T-cell (primary cell): ENCODE results near the gene OR2B2. TPM values are rescaled to one million over a fixed set of nuclear protein-coding genes. Genes with fewer than 3 reads are reported as not detected.
"Not testable (repeated sequence)": the region's sequence is repeated elsewhere in the genome, so short reads cannot be mapped to it uniquely, and the experiment has no call there.

ENCODE experiments used
- ATAC-seq, 4 experiments: fragments of 200-7000 bp in 3 of 4; fragments of 150-1000 bp in 1 of 4; cut with Tn5 transposase; replicated peaks in 1 of 4; 1 replicate in 3 of 4; 2 replicates in 1 of 4; pipeline ENCODE4 v1.10.0; 2021; ENCODE audit warnings: moderate library complexity in 3 of 4, mild to moderate bottlenecking in 2 of 4, moderate number of reproducible peaks in 1 of 4
- CTCF ChIA-PET, 2 donors: fragments of 300-600 bp; sonication (Branson Sonifier 250); formaldehyde crosslinking; loops; one replicate each; lab custom pipeline; 2022; ENCODE audit warnings: antibody characterized with exemption in 2 of 2; lab: Charles Lee
- POLR2A ChIA-PET, 2 donors: fragments of 300-600 bp; sonication (Branson Sonifier 250); formaldehyde crosslinking; loops; one replicate each; lab custom pipeline; 2022; ENCODE audit warnings: antibody characterized with exemption in 2 of 2; lab: Charles Lee
- DNase-seq, 35 experiments: peaks; one replicate each; pipeline versions ENCODE4 v3.0.0 to v3.0.0-alpha.2; 2013 to 2023
- H3K27ac ChIP-seq: one replicate; pipeline ENCODE4 v1.5.1; 2013; ENCODE audit warnings: low read length
- H3K27me3 ChIP-seq, 2 experiments: replicated peaks in 1 of 2; 1 replicate in 1 of 2; 2 replicates in 1 of 2; pipeline versions ENCODE4 v1.6.1 to v1.7.0; 2013; ENCODE audit warnings: low read length in 1 of 2, mixed read lengths in 1 of 2; ENCODE audit not compliant: control insufficient read depth in 2 of 2, insufficient read depth in 2 of 2; ENCODE audit errors: extremely low read depth in 1 of 2
- H3K36me3 ChIP-seq, 2 donors: 1 replicate in 1 of 2; 2 replicates in 1 of 2; pipeline versions ENCODE4 v1.6.1 to v1.7.0; 2013; ENCODE audit warnings: low read length in 1 of 2; ENCODE audit not compliant: control insufficient read depth in 2 of 2, insufficient read depth in 1 of 2; ENCODE audit errors: extremely low read depth in 1 of 2
- H3K4me1 ChIP-seq, 2 experiments: 1 replicate in 1 of 2; 2 replicates in 1 of 2; pipeline versions ENCODE4 v1.6.1 to v1.7.0; 2013; ENCODE audit warnings: low read length in 2 of 2, mixed read lengths in 1 of 2; ENCODE audit not compliant: insufficient read depth in 2 of 2, control insufficient read depth in 1 of 2; ENCODE audit errors: extremely low read depth in 1 of 2
- H3K4me3 ChIP-seq, 2 donors: 1 replicate in 1 of 2; 2 replicates in 1 of 2; pipeline versions ENCODE4 v1.5.1 to v1.7.0; 2013; ENCODE audit warnings: mild to moderate bottlenecking in 2 of 2, low read length in 1 of 2, moderate library complexity in 1 of 2; ENCODE audit not compliant: control insufficient read depth in 1 of 2; ENCODE audit errors: extremely low read depth in 1 of 2
- H3K9me3 ChIP-seq: 2 replicates; pipeline ENCODE4 v1.7.0; 2013
- H3K27ac Mint-ChIP-seq, 2 donors: one replicate each; pipeline ENCODE4 v1.8.0; 2020 to 2021; ENCODE audit warnings: mild to moderate bottlenecking in 2 of 2, mixed read lengths in 2 of 2
- H3K27me3 Mint-ChIP-seq, 2 donors: one replicate each; pipeline ENCODE4 v1.8.0; 2021 to 2022; ENCODE audit warnings: mixed read lengths in 2 of 2
- H3K36me3 Mint-ChIP-seq: one replicate; pipeline ENCODE4 v1.8.0; 2021; ENCODE audit warnings: mixed read lengths
- H3K4me1 Mint-ChIP-seq, 3 donors: one replicate each; pipeline ENCODE4 v1.8.0; 2020 to 2022; ENCODE audit warnings: mixed read lengths in 3 of 3, mild to moderate bottlenecking in 1 of 3
- H3K4me3 Mint-ChIP-seq, 3 donors: one replicate each; pipeline ENCODE4 v1.8.0; 2020 to 2022; ENCODE audit warnings: mild to moderate bottlenecking in 3 of 3, mixed read lengths in 3 of 3, moderate library complexity in 3 of 3
- H3K9me3 Mint-ChIP-seq, 3 donors: one replicate each; pipeline ENCODE4 v1.8.0; 2020 to 2022; ENCODE audit warnings: mixed read lengths in 3 of 3
- WGBS: methylation state at CpG from one replicate; pipeline ENCODE4 v1.1.5; 2013; ENCODE audit warnings: missing lambda C conversion rate; ENCODE audit not compliant: insufficient coverage; 5-methylcytosine and 5-hydroxymethylcytosine counted together
- total RNA-seq, 35 experiments: library from RNA in 6 of 35; stranded (reverse) in 6 of 35; fragments of 120-200 nt in 1 of 35; gene quantifications; one replicate each; pipeline versions ENCODE4 v1.2.1 to v1.2.4 and lab custom pipeline; 2013 to 2026

Gene OR2B2
- total RNA-seq, 5 donors from 2014 or later (not counting 1 experiment from before 2014, with no cell fraction given): not detected

DNA sequence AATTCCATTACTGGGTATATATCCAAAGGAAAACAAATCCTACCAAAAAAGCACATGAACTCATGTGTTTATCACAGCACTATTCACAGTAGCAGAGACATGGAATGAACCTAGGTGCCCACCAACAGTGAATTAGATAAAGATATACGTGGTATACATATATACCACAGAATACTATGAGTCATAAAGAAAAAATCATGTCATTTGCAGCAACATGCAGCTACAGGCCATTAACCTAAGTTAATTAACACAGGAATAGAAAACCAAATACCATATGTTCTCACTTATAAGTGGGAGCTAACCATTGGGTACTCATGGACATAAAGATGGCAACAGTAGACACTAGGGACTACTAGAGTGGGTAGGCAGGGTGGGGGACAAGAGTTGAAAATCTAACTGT, 4.2 kb downstream of the OR2B2 start:
- Histone ChIP-seq H3K27me3 (peaks cover 0 to 11% of the 10 kb centered on the region in 2 experiments), H3K36me3 (no peaks in the 10 kb centered on the region), H3K27ac (no peak overlapping the region), H3K4me3 (no peak overlapping the region), H3K9me3 (no peaks in the 10 kb centered on the region), H3K4me1 (peaks cover 0 to 6% of the 10 kb centered on the region in 2 experiments)
- Mint-ChIP-seq H3K9me3 (no peaks in the 10 kb centered on the region), H3K4me3 (no peak overlapping the region), H3K4me1 (peaks cover 0 to 7% (median 5%) of the 10 kb centered on the region in 3 donors), H3K36me3 (no peaks in the 10 kb centered on the region), H3K27ac (no peak overlapping the region), H3K27me3 (peaks cover 9 to 21% of the 10 kb centered on the region in 2 donors)
- ATAC-seq (no peak), DNase-seq (no peak)
- CTCF ChIA-PET: interaction anchor here in 1 of 2 donors (0.7 kb wide), 2 partner anchors 18 to 36 kb away, joined by 5 read pairs; a partner anchor contains a TSS
- POLR2A ChIA-PET: no interaction called here
- WGBS: no CpG with 5 or more reads among the region's 1 CpG

DNA sequence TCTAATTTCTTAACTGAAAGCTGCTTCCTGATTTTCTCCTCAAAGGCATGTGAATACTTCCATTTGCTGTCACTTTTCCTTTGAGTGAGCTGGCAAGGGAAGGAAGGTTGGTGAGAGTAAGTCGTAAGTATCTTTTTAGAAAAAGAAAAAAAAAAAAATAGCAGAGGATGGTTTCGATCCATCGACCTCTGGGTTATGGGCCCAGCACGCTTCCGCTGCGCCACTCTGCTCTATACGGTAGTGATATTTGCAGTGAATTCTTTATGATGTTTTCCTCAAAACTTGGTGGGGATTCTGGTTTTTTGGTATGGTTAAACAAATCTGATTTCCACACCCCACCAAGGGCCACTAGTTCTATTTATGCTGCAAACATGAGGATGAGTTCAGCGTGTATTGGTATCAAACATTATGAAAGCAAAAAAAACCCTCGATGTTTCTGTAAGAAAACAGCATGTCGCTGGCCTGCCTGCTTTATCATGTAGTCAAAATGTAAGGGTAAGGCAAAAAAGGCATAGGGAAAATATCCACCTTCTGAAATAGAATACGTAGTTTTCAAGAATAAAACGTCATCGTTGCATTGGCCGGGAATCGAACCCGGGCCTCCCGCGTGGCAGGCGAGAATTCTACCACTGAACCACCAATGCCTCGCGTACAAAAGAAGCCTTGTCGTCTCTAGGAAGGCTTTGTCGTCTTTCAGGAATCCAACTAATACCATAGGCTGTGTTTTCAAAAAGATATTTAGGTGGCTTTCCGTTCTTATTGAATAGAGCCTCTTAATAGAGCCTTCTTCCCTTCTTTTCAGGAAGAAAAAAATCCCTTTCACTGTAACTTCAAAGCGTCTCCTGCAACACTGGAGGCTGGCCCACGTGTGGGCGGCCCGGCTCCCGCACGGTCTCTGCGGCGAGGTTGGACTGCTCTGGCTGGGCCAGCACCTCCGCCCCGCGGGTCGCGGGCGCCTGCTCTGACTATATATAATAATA, 9.6 kb downstream of the OR2B2 start:
- Mint-ChIP-seq H3K4me1 (peaks cover 6 to 23% (median 20%) of the 10 kb centered on the region in 3 donors), H3K27ac (peak overlapping the region; percentile 96 to 98), H3K27me3 (peaks cover 4 to 15% of the 10 kb centered on the region in 2 donors), H3K36me3 (peaks cover 2% of the 10 kb centered on the region), H3K4me3 (peak overlapping the region; percentile 86 to 88 (median 87)), H3K9me3 (no peaks in the 10 kb centered on the region)
- H3K36me3 ChIP-seq: no peaks in the 10 kb centered on the region
- POLR2A ChIA-PET: interaction anchor here (0.6 to 1.1 kb wide), 9 partner anchors 9 to 1012 kb away, joined by 3 to 13 read pairs (median 4); a partner anchor contains a TSS
- 1% methylated on average over 12 of the region's 38 CpGs for WGBS
- peak; percentile 84 to 91 (median 88) for ATAC-seq
- DNase-seq: peak; percentile 64 to 95 (median 84)
- H3K4me3 ChIP-seq: peak overlapping the region; percentile 69 to 92
- no peaks in the 10 kb centered on the region for H3K9me3 ChIP-seq
- peaks cover 2 to 6% of the 10 kb centered on the region in 2 experiments for H3K4me1 ChIP-seq
- H3K27ac ChIP-seq: peak overlapping the region; percentile 93
- H3K27me3 ChIP-seq: peaks cover 0 to 7% of the 10 kb centered on the region in 2 experiments
- CTCF ChIA-PET: interaction anchor here (0.6 to 1.4 kb wide), 12 partner anchors 10 to 1378 kb away, joined by 3 to 7 read pairs (median 3); a partner anchor contains a TSS

DNA sequence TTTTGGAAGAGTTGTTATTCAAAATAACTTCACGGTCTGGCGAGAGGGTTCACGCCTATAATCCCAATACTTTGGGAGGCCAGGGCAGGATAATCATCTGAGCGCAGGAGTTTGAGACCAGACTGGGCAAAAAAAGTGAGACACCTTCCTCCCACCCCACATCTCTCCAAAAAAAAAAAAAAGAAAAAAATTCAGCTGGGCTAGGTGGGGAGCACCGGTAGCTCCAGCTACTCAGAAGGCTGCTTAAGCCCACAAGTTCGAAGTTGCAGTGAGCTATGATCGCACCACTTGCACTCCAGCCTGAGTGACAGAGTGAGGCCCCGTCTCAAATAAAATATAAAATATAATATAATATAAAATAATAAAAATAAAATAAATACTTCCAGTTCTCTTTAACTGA, 10.4 kb downstream of the OR2B2 start:
- H3K27ac ChIP-seq: no peak overlapping the region
- peaks cover 6 to 23% (median 20%) of the 10 kb centered on the region in 3 donors for H3K4me1 Mint-ChIP-seq
- H3K27me3 ChIP-seq: peaks cover 0 to 7% of the 10 kb centered on the region in 2 experiments
- H3K9me3 Mint-ChIP-seq: no peaks in the 10 kb centered on the region
- WGBS: 100% methylated on average over 1 of the region's 8 CpGs
- peaks cover 4 to 13% of the 10 kb centered on the region in 2 donors for H3K27me3 Mint-ChIP-seq
- no peaks in the 10 kb centered on the region for H3K36me3 ChIP-seq
- H3K4me1 ChIP-seq: peaks cover 2 to 6% of the 10 kb centered on the region in 2 experiments
- H3K4me3 ChIP-seq: no peak overlapping the region
- DNase-seq: no peak
- H3K27ac Mint-ChIP-seq: peak overlapping the region; percentile 28 to 98
- CTCF ChIA-PET: interaction anchor here (0.6 to 1.4 kb wide), 13 partner anchors 9 to 1377 kb away, joined by 3 to 7 read pairs (median 3); a partner anchor contains a TSS
- no peaks in the 10 kb centered on the region for H3K9me3 ChIP-seq
- peak overlapping the region; percentile 86 to 88 (median 87) for H3K4me3 Mint-ChIP-seq
- POLR2A ChIA-PET: interaction anchor here (0.6 to 1.1 kb wide), 9 partner anchors 8 to 1013 kb away, joined by 3 to 13 read pairs (median 4); a partner anchor contains a TSS
- ATAC-seq: no peak
- H3K36me3 Mint-ChIP-seq: peaks cover 2% of the 10 kb centered on the region

DNA sequence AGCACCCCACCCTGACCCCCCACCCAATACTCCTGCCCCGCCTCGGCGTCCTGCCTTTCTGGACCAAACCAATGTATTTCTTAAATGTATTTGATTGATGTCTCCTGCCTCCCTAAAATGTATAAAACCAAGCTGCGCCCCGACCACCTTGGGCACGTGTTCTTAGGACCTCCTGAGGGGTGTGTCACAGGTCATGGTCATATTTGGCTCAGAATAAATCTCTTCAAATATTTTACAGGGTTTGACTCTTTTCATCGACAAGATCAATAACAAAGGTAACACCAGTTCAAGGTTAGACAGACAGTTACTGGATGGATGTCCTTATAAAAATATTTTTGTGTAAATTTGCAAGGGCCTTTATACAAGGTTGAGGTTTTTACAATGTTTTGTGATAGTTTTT, 12.0 kb downstream of the OR2B2 start:
- H3K4me1 Mint-ChIP-seq: peaks cover 6 to 23% (median 20%) of the 10 kb centered on the region in 3 donors
- POLR2A ChIA-PET: interaction anchor here in 1 of 2 donors (0.7 kb wide), 1 partner anchor 343 kb away, joined by 6 read pairs; no protein-coding TSS in a partner anchor
- H3K27ac Mint-ChIP-seq: peak overlapping the region in 1 of 2 donors; percentile 25

DNA sequence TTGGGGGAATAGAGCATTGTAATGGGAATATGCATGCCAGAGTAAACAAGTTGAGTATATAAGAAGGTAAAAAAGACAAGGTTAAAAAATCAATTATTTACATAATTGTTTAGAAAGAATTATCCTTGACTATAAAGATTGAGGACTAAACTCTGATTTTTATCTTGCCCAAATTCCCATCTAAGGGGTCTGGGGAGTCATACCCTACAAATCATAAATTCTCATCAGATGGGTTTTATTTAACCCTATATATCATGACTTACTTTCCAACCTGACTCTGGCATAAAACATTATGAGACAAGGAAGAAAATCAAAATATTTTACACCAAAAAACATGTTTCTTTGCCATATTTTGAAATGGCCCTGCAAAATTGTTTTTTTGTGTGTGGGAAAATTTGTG, 12.7 kb downstream of the OR2B2 start:
- no peak overlapping the region for H3K27ac ChIP-seq
- Mint-ChIP-seq H3K9me3 (no peaks in the 10 kb centered on the region), H3K4me3 (no peak overlapping the region), H3K4me1 (peaks cover 6 to 23% (median 20%) of the 10 kb centered on the region in 3 donors), H3K36me3 (peaks cover 2% of the 10 kb centered on the region), H3K27ac (no peak overlapping the region), H3K27me3 (peaks cover 0 to 8% of the 10 kb centered on the region in 2 donors)
- ChIA-PET POLR2A (no interaction called here), CTCF (interaction anchor here in 1 of 2 donors (1.1 kb wide), 2 partner anchors 128 to 224 kb away, joined by 3 to 4 read pairs; no protein-coding TSS in a partner anchor)
- no peak overlapping the region for H3K4me3 ChIP-seq
- no peaks in the 10 kb centered on the region for H3K9me3 ChIP-seq
- H3K27me3 ChIP-seq: peaks cover 0 to 2% of the 10 kb centered on the region in 2 experiments
- no peak for DNase-seq
- peaks cover 4 to 6% of the 10 kb centered on the region in 2 experiments for H3K4me1 ChIP-seq
- no peaks in the 10 kb centered on the region for H3K36me3 ChIP-seq
- ATAC-seq: no peak

More for the DNA sequence above, 12.0 kb downstream of the OR2B2 start:
- H3K9me3 ChIP-seq, H3K27ac ChIP-seq, H3K4me3 Mint-ChIP-seq, H3K27me3 Mint-ChIP-seq, H3K4me3 ChIP-seq, H3K36me3 Mint-ChIP-seq, H3K27me3 ChIP-seq, ATAC-seq, H3K4me1 ChIP-seq, DNase-seq, H3K36me3 ChIP-seq, H3K9me3 Mint-ChIP-seq: not testable (repeated sequence)
- CTCF ChIA-PET: interaction anchor here in 1 of 2 donors (1.1 kb wide), 2 partner anchors 128 to 223 kb away, joined by 3 to 4 read pairs; no protein-coding TSS in a partner anchor
- no CpG with 5 or more reads among the region's 7 CpGs for WGBS
